NOMO-1 (cell line): Measurements from ENCODE around the gene WSCD1.

Experiments
- DNase-seq, 2 experiments: peaks; one replicate each; lab custom pipeline; 2025; ENCODE audit not compliant: unreplicated experiment in 2 of 2; lab: John Stamatoyannopoulos, UW

The WSCD1 gene

GRCh38 chr17:6104956-6105648 is 34.9 kb downstream of the WSCD1 start:
- DNase-seq = no peak

GRCh38 chr17:6105649-6106007 is 35.4 kb downstream of the WSCD1 start:
- no peak for DNase-seq

GRCh38 chr17:6106212-6106611 is 36.0 kb downstream of the WSCD1 start:
- DNase-seq = no peak

GRCh38 chr17:6107791-6108190 is 37.6 kb downstream of the WSCD1 start:
- no peak for DNase-seq

- DNase-seq = no peak
Measured at GRCh38 chr17:6108382-6108781, 38.2 kb downstream of the WSCD1 start.

- DNase-seq = no peak
Measured at GRCh38 chr17:6108987-6109386, 38.8 kb downstream of the WSCD1 start.

GRCh38 chr17:6109536-6109935 is 39.4 kb downstream of the WSCD1 start:
- DNase-seq = no peak

GRCh38 chr17:6110088-6110487 is 39.9 kb downstream of the WSCD1 start:
- DNase-seq = no peak

GRCh38 chr17:6110592-6110991 is 40.4 kb downstream of the WSCD1 start:
- no peak for DNase-seq

- DNase-seq = no peak
Measured at GRCh38 chr17:6120351-6120750, 50.2 kb downstream of the WSCD1 start.

GRCh38 chr17:6124856-6125255 is 54.7 kb downstream of the WSCD1 start:
- DNase-seq = no peak

GRCh38 chr17:6126768-6127167 is 56.6 kb downstream of the WSCD1 start:
- DNase-seq = no peak

- DNase-seq = no peak
Measured at GRCh38 chr17:6134721-6135120, 64.5 kb downstream of the WSCD1 start.

GRCh38 chr17:6135236-6135635 is 65.1 kb downstream of the WSCD1 start:
- no peak for DNase-seq

- DNase-seq = no peak
Measured at GRCh38 chr17:6135996-6136395, 65.8 kb downstream of the WSCD1 start.

GRCh38 chr17:6137716-6138502 is 67.7 kb downstream of the WSCD1 start:
- DNase-seq = no peak

- DNase-seq = no peak
Measured at GRCh38 chr17:6138761-6139446, 68.7 kb downstream of the WSCD1 start.

GRCh38 chr17:6139447-6139832 is 69.3 kb downstream of the WSCD1 start:
- DNase-seq = no peak

- DNase-seq = no peak
Measured at GRCh38 chr17:6140188-6140587, 70.0 kb downstream of the WSCD1 start.

- no peak for DNase-seq
Measured at GRCh38 chr17:6140728-6141330, 70.7 kb downstream of the WSCD1 start.

GRCh38 chr17:6142701-6143100 is 72.5 kb downstream of the WSCD1 start:
- DNase-seq = no peak
